ENCODE measurements around the gene ADCY2. TPM values are rescaled to one million over a fixed set of nuclear protein-coding genes. Genes with fewer than 3 reads are reported as not detected.

The ADCY2 gene
- total and polyA plus RNA-seq, 9 of the 15 experiments (the other 6 are each of a cell fraction or from before 2014, with no cell fraction given) = 0.01 to 0.15 (median 0.03) TPM; not detected in 5

DNA sequence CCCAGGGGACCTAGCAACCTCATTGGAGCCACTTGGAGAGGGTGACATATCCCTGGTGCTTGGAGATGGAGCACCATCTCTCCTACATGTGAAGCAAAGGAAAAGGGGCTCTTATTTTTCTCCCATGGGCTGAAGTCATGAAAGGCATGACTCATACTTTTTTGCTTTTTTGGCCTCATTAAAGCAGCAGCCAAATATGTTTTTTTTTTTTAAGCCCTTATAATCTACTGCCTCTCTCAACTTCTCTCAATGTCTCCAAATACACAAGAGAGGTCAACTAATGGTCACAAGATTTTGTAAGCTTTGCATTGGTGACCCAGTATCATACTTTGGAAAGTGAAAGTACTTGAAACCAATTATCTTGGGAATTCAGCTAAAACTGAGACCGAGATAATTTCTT lies 456.6 kb downstream of the ADCY2 start:
- intact Hi-C loops (cut with micrococcal nuclease) = no loop called here

GRCh38 chr5:7852988-7853387 lies 457.1 kb downstream of the ADCY2 start:
- intact Hi-C loops (cut with micrococcal nuclease) = no loop called here
- ATAC-seq (no peak), FAIRE-seq (no peak), DNase-seq (ENCODE audit: extremely low read depth in 1 of 4, low spot score in 3 of 4) (no peak)
- Histone ChIP-seq H3K27ac (ENCODE audit: extremely low read depth, low read depth, low read length) (no peak overlapping the region), H3K9me3 (replicated peaks; ENCODE audit: control insufficient read depth, insufficient read depth, low read depth, low read length) (no peaks in the 10 kb centered on the region), H3K27me3 (ENCODE audit: control insufficient read depth in 2 of 2, insufficient read depth in 2 of 2, low read length in 2 of 2) (peaks cover 0 to 9% of the 10 kb centered on the region in 2 experiments; a peak in 2 of 5 replicates), H2AFZ (ENCODE audit: low read depth, low read length) (no peak overlapping the region), H3K36me3 (ENCODE audit: control insufficient read depth, insufficient read depth, low read length) (no peaks in the 10 kb centered on the region), H3K4me3 (no peak overlapping the region), H3K9me1 (ENCODE audit: control insufficient read depth, insufficient read depth, low read length) (no peaks in the 10 kb centered on the region), H3K9ac (ENCODE audit: insufficient read depth in 1 of 2, low read depth in 2 of 2, low read length in 2 of 2) (no peak overlapping the region), H3K4me1 (replicated peaks in 1 of 2; ENCODE audit: control insufficient read depth in 2 of 2, insufficient read depth in 2 of 2, low read length in 2 of 2) (peaks cover 4 to 5% of the 10 kb centered on the region in 2 experiments), H3K79me2 (ENCODE audit: control insufficient read depth, insufficient read depth, low read length) (no peaks in the 10 kb centered on the region), H3K4me2 (ENCODE audit: insufficient read depth, low read length) (no peak overlapping the region), H4K20me1 (replicated peaks; ENCODE audit: control insufficient read depth, insufficient read depth, low read length) (no peaks in the 10 kb centered on the region)
- ChIA-PET CTCF (ENCODE audit: low intra/inter-chr PET ratio) (no interaction called here), POLR2A (no interaction called here)
- BruUV-seq (replicated peaks) = no TSS peak
- WGBS (ENCODE audit: insufficient coverage, low coverage, missing lambda C conversion rate) = 7% methylated on average over 2 of the region's 2 CpGs
- in situ Hi-C loops (cut with MboI) = no loop called here
- TF ChIP-seq ZNF212 (CRISPR knock-in tag; IDR thresholded peaks at IDR 0.05) (no peak), BACH1 (tag; IDR thresholded peaks at IDR 0.05) (no peak), ZNF830 (CRISPR knock-in tag; IDR thresholded peaks at IDR 0.05) (no peak), ZNF354B (CRISPR knock-in tag; IDR thresholded peaks at IDR 0.05) (no peak), NR2F6 (CRISPR knock-in tag; IDR thresholded peaks at IDR 0.05) (no peak), CHD4 (IDR thresholded peaks at IDR 0.05; ENCODE audit: insufficient read depth, insufficient replicate concordance, low read depth, low read length, poor library complexity, severe bottlenecking) (no peak), PTBP1 (IDR thresholded peaks at IDR 0.05; ENCODE audit: low read depth, low read length) (no peak), HES1 (IDR thresholded peaks at IDR 0.05; ENCODE audit: low read depth) (no peak)
- TF ChIP-seq, protein P1, sequence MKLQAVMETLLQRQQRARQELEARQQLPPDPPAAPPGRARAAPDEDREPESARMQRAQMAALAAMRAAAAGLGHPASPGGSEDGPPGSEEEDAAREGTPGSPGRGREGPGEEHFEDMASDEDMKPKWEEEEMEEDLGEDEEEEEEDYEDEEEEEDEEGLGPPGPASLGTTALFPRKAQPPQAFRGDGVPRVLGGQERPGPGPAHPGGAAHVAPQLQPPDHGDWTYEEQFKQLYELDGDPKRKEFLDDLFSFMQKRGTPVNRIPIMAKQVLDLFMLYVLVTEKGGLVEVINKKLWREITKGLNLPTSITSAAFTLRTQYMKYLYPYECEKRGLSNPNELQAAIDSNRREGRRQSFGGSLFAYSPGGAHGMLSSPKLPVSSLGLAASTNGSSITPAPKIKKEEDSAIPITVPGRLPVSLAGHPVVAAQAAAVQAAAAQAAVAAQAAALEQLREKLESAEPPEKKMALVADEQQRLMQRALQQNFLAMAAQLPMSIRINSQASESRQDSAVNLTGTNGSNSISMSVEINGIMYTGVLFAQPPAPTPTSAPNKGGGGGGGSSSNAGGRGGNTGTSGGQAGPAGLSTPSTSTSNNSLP (IDR thresholded peaks at IDR 0.05; ENCODE audit: borderline replicate concordance, low read depth, low read length) = no peak

More for the DNA sequence above, 456.6 kb downstream of the ADCY2 start:
- Histone ChIP-seq H3K79me2 (ENCODE audit: control insufficient read depth, insufficient read depth, low read length) (no peaks in the 10 kb centered on the region), H3K9ac (ENCODE audit: insufficient read depth in 1 of 2, low read depth in 2 of 2, low read length in 2 of 2) (no peak overlapping the region), H2AFZ (ENCODE audit: low read depth, low read length) (no peak overlapping the region), H3K27me3 (ENCODE audit: control insufficient read depth in 2 of 2, insufficient read depth in 2 of 2, low read length in 2 of 2) (peaks cover 0 to 9% of the 10 kb centered on the region in 2 experiments; a peak in 2 of 5 replicates), H4K20me1 (replicated peaks; ENCODE audit: control insufficient read depth, insufficient read depth, low read length) (no peaks in the 10 kb centered on the region), H3K9me3 (replicated peaks; ENCODE audit: control insufficient read depth, insufficient read depth, low read depth, low read length) (no peaks in the 10 kb centered on the region), H3K36me3 (ENCODE audit: control insufficient read depth, insufficient read depth, low read length) (no peaks in the 10 kb centered on the region), H3K27ac (ENCODE audit: extremely low read depth, low read depth, low read length) (no peak overlapping the region), H3K4me3 (no peak overlapping the region), H3K4me2 (ENCODE audit: insufficient read depth, low read length) (no peak overlapping the region), H3K9me1 (ENCODE audit: control insufficient read depth, insufficient read depth, low read length) (no peaks in the 10 kb centered on the region), H3K4me1 (replicated peaks in 1 of 2; ENCODE audit: control insufficient read depth in 2 of 2, insufficient read depth in 2 of 2, low read length in 2 of 2) (peaks cover under 1 to 4% of the 10 kb centered on the region in 2 experiments; a peak in 3 of 5 replicates)
- CTCF ChIA-PET (ENCODE audit: low intra/inter-chr PET ratio) = no interaction called here
- DNase-seq (ENCODE audit: extremely low read depth in 1 of 4, low spot score in 3 of 4) (no peak), ATAC-seq (no peak), FAIRE-seq (no peak)
- POLR2A ChIA-PET = interaction anchor here (0.6 kb wide), 1 partner anchor 91 kb away, joined by 3 read pairs; no protein-coding TSS in a partner anchor
- BruUV-seq (replicated peaks) = no TSS peak
- WGBS (ENCODE audit: insufficient coverage, low coverage, missing lambda C conversion rate) = 0% methylated on average over 1 of the region's 1 CpG
- in situ Hi-C loops (cut with MboI) = no loop called here
- TF ChIP-seq XRCC3 (IDR thresholded peaks at IDR 0.05) (no peak), CREB5 (CRISPR knock-in tag; IDR thresholded peaks at IDR 0.05) (no peak), TSC22D4 (tag; IDR thresholded peaks at IDR 0.05) (no peak)

All from K562 (cell line).